ENCODE results near the gene EBI3.

DNA sequence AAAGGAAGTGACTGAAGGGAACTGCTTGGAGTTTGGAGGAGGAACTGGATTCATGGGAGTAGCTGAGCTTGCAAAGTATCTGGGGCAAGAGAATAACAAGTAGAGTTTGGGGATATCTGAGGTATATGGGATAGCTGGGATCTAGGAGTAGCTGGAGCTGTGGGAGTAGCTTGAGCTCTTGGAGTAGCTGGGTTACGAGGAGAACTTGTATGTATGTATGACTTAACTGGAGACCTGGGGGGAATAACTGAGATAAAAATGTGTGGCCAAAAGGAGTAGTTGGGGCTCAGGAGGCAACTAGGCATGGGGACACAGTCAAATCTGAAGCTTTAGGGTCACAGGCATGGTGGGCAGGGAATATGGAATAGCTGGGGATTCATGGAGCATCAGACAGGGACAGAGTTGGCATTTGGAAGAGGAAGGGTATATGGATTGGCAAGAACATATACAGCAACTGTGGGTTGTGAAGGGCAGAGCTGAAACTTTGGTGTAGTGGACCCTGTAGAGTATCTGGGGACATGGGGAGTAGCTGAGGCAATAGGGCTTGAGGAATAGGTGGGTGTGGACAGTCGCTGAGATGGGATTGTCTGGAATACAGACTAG is 28.3 kb upstream of the EBI3 start:
- TF ChIP-seq, protein P1, sequence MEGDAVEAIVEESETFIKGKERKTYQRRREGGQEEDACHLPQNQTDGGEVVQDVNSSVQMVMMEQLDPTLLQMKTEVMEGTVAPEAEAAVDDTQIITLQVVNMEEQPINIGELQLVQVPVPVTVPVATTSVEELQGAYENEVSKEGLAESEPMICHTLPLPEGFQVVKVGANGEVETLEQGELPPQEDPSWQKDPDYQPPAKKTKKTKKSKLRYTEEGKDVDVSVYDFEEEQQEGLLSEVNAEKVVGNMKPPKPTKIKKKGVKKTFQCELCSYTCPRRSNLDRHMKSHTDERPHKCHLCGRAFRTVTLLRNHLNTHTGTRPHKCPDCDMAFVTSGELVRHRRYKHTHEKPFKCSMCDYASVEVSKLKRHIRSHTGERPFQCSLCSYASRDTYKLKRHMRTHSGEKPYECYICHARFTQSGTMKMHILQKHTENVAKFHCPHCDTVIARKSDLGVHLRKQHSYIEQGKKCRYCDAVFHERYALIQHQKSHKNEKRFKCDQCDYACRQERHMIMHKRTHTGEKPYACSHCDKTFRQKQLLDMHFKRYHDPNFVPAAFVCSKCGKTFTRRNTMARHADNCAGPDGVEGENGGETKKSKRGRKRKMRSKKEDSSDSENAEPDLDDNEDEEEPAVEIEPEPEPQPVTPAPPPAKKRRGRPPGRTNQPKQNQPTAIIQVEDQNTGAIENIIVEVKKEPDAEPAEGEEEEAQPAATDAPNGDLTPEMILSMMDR (conservative IDR thresholded peaks at IDR 0.05; ENCODE audit: low read depth, low read length) = no peak
- no peak for TF ChIP-seq EZH2 (IDR thresholded peaks at IDR 0.05; ENCODE audit: borderline replicate concordance, low read depth, low read length, poor library complexity, severe bottlenecking)
